ENCODE results near the gene SGMS1.

GRCh38 chr10:50497758-50498157, 126.0 kb downstream of the SGMS1 start:
- TF ChIP-seq CTCF (IDR thresholded peaks at IDR 0.05): no peak
- TF ChIP-seq EZH2 (IDR thresholded peaks at IDR 0.05; ENCODE audit: borderline replicate concordance, insufficient read depth, low read depth, low read length, poor library complexity, severe bottlenecking): no peak
